ENCODE data around the gene GPRIN3. TPM values are rescaled to one million over a fixed set of nuclear protein-coding genes. Genes with fewer than 3 reads are reported as not detected.
"Not testable (repeated sequence)": the region's sequence is repeated elsewhere in the genome, so short reads cannot be mapped to it uniquely, and the experiment has no call there.

Gene GPRIN3
- total and polyA plus RNA-seq, 4 experiments from 2014 or later, result 6.9 to 32.5 (median 25.7) TPM

DNA sequence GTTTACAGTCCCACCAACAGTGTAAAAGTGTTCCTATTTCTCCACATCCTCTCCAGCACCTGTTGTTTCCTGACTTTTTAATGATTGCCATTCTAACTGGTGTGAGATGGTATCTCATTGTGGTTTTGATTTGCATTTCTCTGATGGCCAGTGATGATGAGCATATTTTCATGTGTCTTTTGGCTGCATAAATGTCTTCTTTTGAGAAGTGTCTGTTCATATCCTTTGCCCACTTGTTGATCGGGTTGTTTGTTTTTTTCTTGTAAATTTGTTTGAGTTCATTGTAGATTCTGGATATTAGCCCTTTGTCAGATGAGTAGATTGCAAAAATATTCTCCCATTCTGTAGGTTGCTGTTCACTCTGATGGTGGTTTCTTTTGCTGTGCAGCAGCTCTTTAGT, 108.2 kb downstream of the GPRIN3 start:
- CTCF ChIA-PET (ENCODE audit: partially characterized antibody); intact Hi-C loops (cut with micrococcal nuclease); DNase-seq; H3K27ac Mint-ChIP-seq; H3K4me1 Mint-ChIP-seq; H3K9me3 Mint-ChIP-seq; H3K27me3 ChIP-seq (ENCODE audit: insufficient read depth, low read length); POLR2A ChIA-PET (ENCODE audit: partially characterized antibody); H3K36me3 ChIP-seq (ENCODE audit: insufficient read depth, low read length); H3K27ac ChIP-seq (ENCODE audit: low read depth, low read length); H3K4me1 ChIP-seq (ENCODE audit: insufficient read depth, low read length); H3K27me3 Mint-ChIP-seq; H3K36me3 Mint-ChIP-seq; H3K4me3 Mint-ChIP-seq; H3K4me3 ChIP-seq (ENCODE audit: low read length in 2 of 2); H3K9me3 ChIP-seq (ENCODE audit: control insufficient read depth in 1 of 2, low read length in 2 of 2): not testable (repeated sequence)

DNA sequence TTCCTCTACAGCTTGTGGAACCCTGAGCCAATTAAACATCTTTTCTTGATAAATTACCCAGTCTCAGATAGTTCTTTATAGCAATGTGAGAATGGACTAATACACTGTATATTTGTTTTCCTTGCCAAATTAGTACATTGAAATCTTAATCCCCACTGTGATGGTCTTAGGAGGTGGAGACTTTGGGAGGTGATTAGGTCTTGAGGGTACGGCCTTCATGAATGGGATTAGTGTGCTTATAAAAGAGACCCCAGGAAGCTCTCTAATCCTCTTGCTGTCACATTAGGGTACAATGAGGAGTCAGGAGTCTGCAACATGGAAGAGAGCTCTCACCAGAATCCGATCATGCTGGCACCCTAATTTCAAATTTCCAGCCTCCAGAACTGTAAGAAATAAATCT, 109.7 kb downstream of the GPRIN3 start:
- Histone ChIP-seq H3K4me3 (ENCODE audit: low read length in 2 of 2) (no peak overlapping the region), H3K27ac (ENCODE audit: low read depth, low read length) (no peak overlapping the region), H3K27me3 (ENCODE audit: insufficient read depth, low read length) (no peaks in the 10 kb centered on the region), H3K4me1 (ENCODE audit: insufficient read depth, low read length) (no peaks in the 10 kb centered on the region), H3K9me3 (ENCODE audit: control insufficient read depth in 1 of 2, low read length in 2 of 2) (no peaks in the 10 kb centered on the region), H3K36me3 (ENCODE audit: insufficient read depth, low read length) (no peaks in the 10 kb centered on the region)
- intact Hi-C loops (cut with micrococcal nuclease), result no loop called here
- no peaks in the 10 kb centered on the region for H3K4me1 Mint-ChIP-seq
- no peaks in the 10 kb centered on the region for H3K36me3 Mint-ChIP-seq
- peaks cover 0 to 2% (median 0%) of the 10 kb centered on the region in 8 donors for H3K9me3 Mint-ChIP-seq
- ChIA-PET POLR2A (ENCODE audit: partially characterized antibody) (no interaction called here), CTCF (ENCODE audit: partially characterized antibody) (no interaction called here)
- H3K27me3 Mint-ChIP-seq, result peaks cover 0 to 3% of the 10 kb centered on the region in 2 donors
- DNase-seq, result no peak
- no peak overlapping the region for H3K4me3 Mint-ChIP-seq
- no peak overlapping the region for H3K27ac Mint-ChIP-seq

DNA sequence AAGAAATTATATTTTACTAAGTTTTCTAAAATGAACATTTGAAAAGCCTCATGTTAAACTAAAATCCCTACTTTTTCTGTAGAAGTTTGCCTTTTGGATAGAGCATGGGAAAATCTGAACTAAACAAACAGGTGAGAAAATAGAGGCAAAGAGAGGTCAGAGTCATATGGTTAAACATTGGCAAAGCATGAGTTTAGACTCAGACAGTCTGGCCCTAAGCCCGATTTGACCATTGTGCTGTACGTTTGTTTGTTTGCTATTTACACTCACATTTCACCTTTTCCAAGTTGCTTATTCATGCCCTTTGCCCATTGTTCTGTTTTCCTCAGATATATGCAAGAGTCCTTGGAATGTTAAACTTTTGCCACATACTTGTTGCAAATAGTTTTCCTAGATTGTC, 110.9 kb downstream of the GPRIN3 start:
- ChIA-PET POLR2A (ENCODE audit: partially characterized antibody) (no interaction called here), CTCF (ENCODE audit: partially characterized antibody) (no interaction called here)
- H3K27me3 ChIP-seq (ENCODE audit: insufficient read depth, low read length), result no peaks in the 10 kb centered on the region
- Mint-ChIP-seq H3K4me3 (no peak overlapping the region), H3K36me3 (no peaks in the 10 kb centered on the region), H3K4me1 (no peaks in the 10 kb centered on the region), H3K27ac (no peak overlapping the region), H3K9me3 (peaks cover 0 to 2% (median 0%) of the 10 kb centered on the region in 8 donors), H3K27me3 (peaks cover 1 to 2% of the 10 kb centered on the region in 2 donors)
- no peaks in the 10 kb centered on the region for H3K9me3 ChIP-seq (ENCODE audit: control insufficient read depth in 1 of 2, low read length in 2 of 2)
- no peak overlapping the region for H3K27ac ChIP-seq (ENCODE audit: low read depth, low read length)
- H3K36me3 ChIP-seq (ENCODE audit: insufficient read depth, low read length), result no peaks in the 10 kb centered on the region
- no peak for DNase-seq
- no peak overlapping the region for H3K4me3 ChIP-seq (ENCODE audit: low read length in 2 of 2)
- intact Hi-C loops (cut with micrococcal nuclease), result no loop called here
- H3K4me1 ChIP-seq (ENCODE audit: insufficient read depth, low read length), result no peaks in the 10 kb centered on the region

DNA sequence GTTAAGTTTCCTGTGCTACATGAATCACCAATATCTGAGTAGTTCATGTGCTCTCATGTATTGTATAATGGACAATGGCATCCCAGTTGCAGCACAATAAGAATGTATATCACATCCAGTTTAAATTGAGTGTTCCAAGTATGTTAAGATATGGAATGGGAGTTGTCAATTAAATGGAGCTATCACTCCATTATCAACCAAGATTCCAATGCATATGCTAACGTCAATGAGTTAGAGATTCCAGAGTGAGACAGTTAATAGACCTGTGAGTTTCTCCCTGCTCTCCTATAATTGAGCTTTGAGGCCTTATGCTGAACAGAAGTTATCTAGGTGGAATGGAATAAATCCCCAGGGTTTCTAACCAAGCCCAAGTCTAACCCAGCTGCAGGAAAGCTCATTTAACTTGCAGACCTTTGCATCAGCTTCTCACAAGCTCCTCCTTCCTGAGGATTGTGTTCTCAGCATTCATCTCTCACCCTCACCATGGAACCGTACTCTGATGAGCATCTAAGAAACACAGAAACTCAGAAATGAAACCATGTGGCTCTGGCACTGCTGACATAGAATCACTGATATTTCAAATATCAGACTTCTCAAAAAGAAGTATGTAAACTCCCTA, 111.4 kb downstream of the GPRIN3 start:
- H3K27me3 ChIP-seq (ENCODE audit: insufficient read depth, low read length), result no peaks in the 10 kb centered on the region
- no peaks in the 10 kb centered on the region for H3K36me3 ChIP-seq (ENCODE audit: insufficient read depth, low read length)
- no peak overlapping the region for H3K4me3 Mint-ChIP-seq
- H3K27ac Mint-ChIP-seq, result no peak overlapping the region
- CTCF ChIA-PET (ENCODE audit: partially characterized antibody), result no interaction called here
- peaks cover 1 to 2% of the 10 kb centered on the region in 2 donors for H3K27me3 Mint-ChIP-seq
- no peaks in the 10 kb centered on the region for H3K36me3 Mint-ChIP-seq
- H3K4me1 Mint-ChIP-seq, result no peaks in the 10 kb centered on the region
- no peaks in the 10 kb centered on the region for H3K4me1 ChIP-seq (ENCODE audit: insufficient read depth, low read length)
- no peak overlapping the region for H3K27ac ChIP-seq (ENCODE audit: low read depth, low read length)
- no peak overlapping the region for H3K4me3 ChIP-seq (ENCODE audit: low read length in 2 of 2)
- no peak for DNase-seq
- intact Hi-C loops (cut with micrococcal nuclease), result no loop called here
- POLR2A ChIA-PET (ENCODE audit: partially characterized antibody), result no interaction called here
- H3K9me3 ChIP-seq (ENCODE audit: control insufficient read depth in 1 of 2, low read length in 2 of 2), result no peaks in the 10 kb centered on the region
- no peaks in the 10 kb centered on the region for H3K9me3 Mint-ChIP-seq

DNA sequence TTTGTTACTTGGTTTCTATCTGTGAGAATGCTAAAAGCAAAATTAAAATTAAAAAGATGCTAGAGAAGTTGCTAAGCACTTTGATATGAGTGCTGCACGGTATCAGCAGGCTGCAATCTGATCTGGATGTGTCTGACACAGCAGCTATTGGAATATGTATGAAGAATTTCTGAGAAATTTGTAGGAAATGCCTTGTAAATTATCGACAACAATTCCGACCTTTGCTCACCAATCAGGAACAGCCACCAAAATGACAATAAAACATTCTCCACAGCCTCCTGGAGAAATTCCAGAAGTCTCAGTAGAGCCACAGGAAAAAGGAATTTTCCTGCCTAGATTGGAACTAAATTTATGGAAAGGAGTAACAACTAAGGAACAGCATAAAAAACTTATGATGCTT, 113.8 kb downstream of the GPRIN3 start:
- no peak for DNase-seq
- H3K27ac Mint-ChIP-seq, result no peak overlapping the region
- no peaks in the 10 kb centered on the region for H3K27me3 ChIP-seq (ENCODE audit: insufficient read depth, low read length)
- no peaks in the 10 kb centered on the region for H3K9me3 ChIP-seq (ENCODE audit: control insufficient read depth in 1 of 2, low read length in 2 of 2)
- no peaks in the 10 kb centered on the region for H3K36me3 ChIP-seq (ENCODE audit: insufficient read depth, low read length)
- ChIA-PET CTCF (ENCODE audit: partially characterized antibody) (no interaction called here), POLR2A (ENCODE audit: partially characterized antibody) (no interaction called here)
- no peak overlapping the region for H3K4me3 ChIP-seq (ENCODE audit: low read length in 2 of 2)
- no peaks in the 10 kb centered on the region for H3K4me1 Mint-ChIP-seq
- intact Hi-C loops (cut with micrococcal nuclease), result no loop called here
- no peak overlapping the region for H3K27ac ChIP-seq (ENCODE audit: low read depth, low read length)
- peaks cover 0 to 1% (median 0%) of the 10 kb centered on the region in 8 donors for H3K9me3 Mint-ChIP-seq
- H3K36me3 Mint-ChIP-seq, result no peaks in the 10 kb centered on the region
- H3K4me1 ChIP-seq (ENCODE audit: insufficient read depth, low read length), result no peaks in the 10 kb centered on the region
- H3K4me3 Mint-ChIP-seq, result no peak overlapping the region
- peaks cover 5 to 15% of the 10 kb centered on the region in 2 donors for H3K27me3 Mint-ChIP-seq

Other genes starting within 250 kb of the GPRIN3 start
- 1 to 10 TPM; 6.7 to 7.1 TPM for gene TIGD2, start 196.3 kb downstream of the GPRIN3 start, total RNA-seq
- gene TIGD2, start 196.3 kb downstream of the GPRIN3 start, polyA plus RNA-seq, result 1 to 10 TPM; 2.1 to 3.6 TPM